SK-N-SH (cell line): ENCODE data around the gene MGST1. TPM values are rescaled to one million over a fixed set of nuclear protein-coding genes. Genes with fewer than 3 reads are reported as not detected.
"Not testable (repeated sequence)": the region's sequence is repeated elsewhere in the genome, so short reads cannot be mapped to it uniquely, and the experiment has no call there.

Experiments used
- CTCF ChIA-PET: fragments of 300-600, 350-600 bp; formaldehyde crosslinking; extraction: SDS; loops from one replicate; lab custom pipeline; 2021; lab: Yijun Ruan, JAX
- POLR2A ChIA-PET: fragments of 350-600 bp; sonication (Branson Sonifier 250); formaldehyde crosslinking; extraction: SDS; loops from one replicate; lab custom pipeline; 2020; ENCODE audit warnings: antibody characterized with exemption, inconsistent platforms; lab: Yijun Ruan, JAX
- DNase-seq: peaks from one replicate; pipeline ENCODE4 v3.0.0; 2012
- H2AFZ ChIP-seq: fragments of 200-600 bp; sonication (generic); 2 replicates; pipeline ENCODE4 v1.8.1; 2016; ENCODE audit warnings: antibody characterized with exemption, mild to moderate bottlenecking, low read depth
- H3F3A ChIP-seq: fragments of 200-600 bp; sonication (generic); replicated peaks from 2 replicates; pipeline ENCODE3; 2016; ENCODE audit warnings: antibody characterized with exemption, mild to moderate bottlenecking; ENCODE audit not compliant: insufficient read depth
- H3K27ac ChIP-seq, 2 experiments: fragments of 200-500 bp in 1 of 2; fragments of 200-600 bp in 1 of 2; sonication (Bioruptor generic) in 1 of 2; sonication (generic), shearing (Covaris generic) in 1 of 2; 2 replicates each; pipeline versions ENCODE4 v1.5.1 to v1.6.1; 2014 to 2016; ENCODE audit warnings: low read depth in 2 of 2, inconsistent platforms in 1 of 2, low read length in 1 of 2, mild to moderate bottlenecking in 1 of 2, mixed read lengths in 1 of 2
- H3K27me3 ChIP-seq: fragments of 200-600 bp; sonication (generic), shearing (Covaris generic); 2 replicates; pipeline ENCODE4 v1.6.1; 2016; ENCODE audit warnings: mixed run types; ENCODE audit not compliant: insufficient read depth
- H3K36me3 ChIP-seq, 2 experiments: fragments of 200-500 bp in 1 of 2; fragments of 200-600 bp in 1 of 2; sonication (Bioruptor generic) in 1 of 2; sonication (generic) in 1 of 2; replicated peaks in 1 of 2; 2 replicates each; pipeline versions ENCODE3 to v1.5.1; 2014 to 2016; ENCODE audit warnings: low read length in 1 of 2, mild to moderate bottlenecking in 1 of 2; ENCODE audit not compliant: insufficient read depth in 2 of 2, control insufficient read depth in 1 of 2
- H3K4me1 ChIP-seq, 2 experiments: fragments of 200-500 bp in 1 of 2; fragments of 200-600 bp in 1 of 2; sonication (Bioruptor generic) in 1 of 2; sonication (generic), shearing (Covaris generic) in 1 of 2; 2 replicates each; pipeline versions ENCODE4 v1.5.1 to v1.6.1; 2014 to 2016; ENCODE audit warnings: low read depth in 1 of 2, low read length in 1 of 2, mixed run types in 1 of 2; ENCODE audit not compliant: insufficient read depth in 2 of 2, control insufficient read depth in 1 of 2
- H3K4me2 ChIP-seq: fragments of 200-600 bp; sonication (generic), shearing (Covaris generic); 2 replicates; pipeline ENCODE4 v1.6.1; 2017; ENCODE audit warnings: mixed run types
- H3K4me3 ChIP-seq, 2 experiments: fragments of 200-500 bp in 1 of 2; fragments of 200-600 bp in 1 of 2; sonication (Bioruptor generic) in 1 of 2; sonication (generic), shearing (Covaris generic) in 1 of 2; 2 replicates each; pipeline versions ENCODE4 v1.5.1 to v1.8.1; 2014 to 2016; ENCODE audit warnings: low read depth in 2 of 2, inconsistent platforms in 1 of 2, low read length in 1 of 2, mild to moderate bottlenecking in 1 of 2, mixed read lengths in 1 of 2, moderate library complexity in 1 of 2
- H3K79me2 ChIP-seq: fragments of 200-600 bp; sonication (generic); 2 replicates; pipeline ENCODE4 v1.8.1; 2017; ENCODE audit warnings: mild to moderate bottlenecking; ENCODE audit not compliant: insufficient read depth
- H3K9ac ChIP-seq: fragments of 200-600 bp; sonication (generic); 2 replicates; pipeline ENCODE4 v1.6.1; 2017; ENCODE audit warnings: mixed run types
- H3K9me2 ChIP-seq: fragments of 200-600 bp; sonication (generic); 2 replicates; pipeline ENCODE4 v1.6.1; 2017; ENCODE audit warnings: mixed run types
- H3K9me3 ChIP-seq: fragments of 200-600 bp; sonication (generic); 2 replicates; pipeline ENCODE4 v1.6.1; 2017; ENCODE audit warnings: mixed run types, mild to moderate bottlenecking, moderate library complexity
- H4K20me1 ChIP-seq: fragments of 200-600 bp; sonication (generic); 2 replicates; pipeline ENCODE4 v1.6.1; 2017; ENCODE audit warnings: mild to moderate bottlenecking, mixed run types; ENCODE audit not compliant: insufficient read depth
- CHD2 ChIP-seq: fragments of 150-350 bp; IDR thresholded peaks from 2 replicates; pipeline ENCODE4 v1.6.1; 2018; ENCODE audit warnings: low read length; ENCODE audit not compliant: partially characterized antibody
- FOXJ3 ChIP-seq: sonication (generic); formaldehyde crosslinking; IDR thresholded peaks from 2 replicates; pipeline ENCODE4 v1.5.1; 2020; ENCODE audit warnings: mild to moderate bottlenecking, missing genetic modification reagents
- FOXM1 ChIP-seq: IDR thresholded peaks from 2 replicates; pipeline ENCODE4 v1.4.0; 2012; ENCODE audit warnings: low read depth, mild to moderate bottlenecking
- MEF2A ChIP-seq: IDR thresholded peaks from 2 replicates; pipeline ENCODE4 v1.4.0; 2012; ENCODE audit warnings: low read depth, borderline replicate concordance
- MXI1 ChIP-seq: IDR thresholded peaks from 2 replicates; pipeline ENCODE4 v1.6.1; 2012; ENCODE audit warnings: mild to moderate bottlenecking, low read depth, low read length, improper control_type of control experiment
- NFIC ChIP-seq: IDR thresholded peaks from 2 replicates; pipeline ENCODE4 v1.4.0; 2012; ENCODE audit warnings: borderline replicate concordance
- NRF1 ChIP-seq: IDR thresholded peaks from 2 replicates; pipeline ENCODE4 v1.6.1; 2012; ENCODE audit warnings: low read depth, mild to moderate bottlenecking, low read length
- POLR2AphosphoS5 ChIP-seq: IDR thresholded peaks from 2 replicates; pipeline ENCODE4 v1.6.1; 2012; ENCODE audit warnings: low read depth, low read length
- RAD21 ChIP-seq: IDR thresholded peaks from 2 replicates; pipeline ENCODE4 v1.6.1; 2012; ENCODE audit warnings: mild to moderate bottlenecking, low read length
- RCOR1 ChIP-seq: fragments of 150-350 bp; IDR thresholded peaks from 2 replicates; pipeline ENCODE4 v1.6.1; 2017; ENCODE audit warnings: antibody characterized with exemption, low read length
- RXRA ChIP-seq: IDR thresholded peaks from 2 replicates; pipeline ENCODE4 v1.4.0; 2012; ENCODE audit warnings: low read depth, mild to moderate bottlenecking, borderline replicate concordance
- SIN3A ChIP-seq: IDR thresholded peaks from 2 replicates; pipeline ENCODE4 v1.6.1; 2012; ENCODE audit warnings: low read depth, mild to moderate bottlenecking, low read length, moderate library complexity, borderline replicate concordance
- SMC3 ChIP-seq: IDR thresholded peaks from 2 replicates; pipeline ENCODE4 v1.6.1; 2012; ENCODE audit warnings: low read depth, low read length, improper control_type of control experiment
- TAF1 ChIP-seq: IDR thresholded peaks from 2 replicates; pipeline ENCODE4 v1.6.1; 2012; ENCODE audit warnings: low read depth, mild to moderate bottlenecking, low read length, moderate library complexity, borderline replicate concordance
- TCF12 ChIP-seq: IDR thresholded peaks from 2 replicates; pipeline ENCODE4 v1.4.0; 2012
- TEAD4 ChIP-seq: IDR thresholded peaks from 2 replicates; pipeline ENCODE4 v1.4.0; 2012; ENCODE audit warnings: mild to moderate bottlenecking, borderline replicate concordance; ENCODE audit not compliant: insufficient read depth
- WGBS: methylation state at CpG from one replicate; pipeline ENCODE4 v1.1.6; 2017; ENCODE audit warnings: low lambda C conversion rate; 5-methylcytosine and 5-hydroxymethylcytosine counted together
- polyA plus RNA-seq, 3 experiments: library from polyadenylated mRNA; depleted of rRNA; stranded (reverse); fragments of >200 nt; gene quantifications; 2 replicates each; pipeline ENCODE4 v1.2.3, GENCODE V29; 2012
- TF ChIP-seq, protein P1 (sequence below): IDR thresholded peaks from 2 replicates; pipeline ENCODE4 v1.4.0; 2012; ENCODE audit warnings: low read depth, borderline replicate concordance
- TF ChIP-seq, protein P2 (sequence below): IDR thresholded peaks from 2 replicates; pipeline ENCODE4 v1.4.0; 2012; ENCODE audit warnings: low read depth, borderline replicate concordance
- TF ChIP-seq, protein P3 (sequence below): IDR thresholded peaks from 2 replicates; pipeline ENCODE4; 2012
- TF ChIP-seq, protein P4 (sequence below): IDR thresholded peaks from 2 replicates; pipeline ENCODE4 v1.4.0; 2012; ENCODE audit warnings: low read depth

The MGST1 gene
- polyA plus RNA-seq, 1 of the 3 experiments (the other 2 are of a cell fraction), result 4.8 TPM

DNA sequence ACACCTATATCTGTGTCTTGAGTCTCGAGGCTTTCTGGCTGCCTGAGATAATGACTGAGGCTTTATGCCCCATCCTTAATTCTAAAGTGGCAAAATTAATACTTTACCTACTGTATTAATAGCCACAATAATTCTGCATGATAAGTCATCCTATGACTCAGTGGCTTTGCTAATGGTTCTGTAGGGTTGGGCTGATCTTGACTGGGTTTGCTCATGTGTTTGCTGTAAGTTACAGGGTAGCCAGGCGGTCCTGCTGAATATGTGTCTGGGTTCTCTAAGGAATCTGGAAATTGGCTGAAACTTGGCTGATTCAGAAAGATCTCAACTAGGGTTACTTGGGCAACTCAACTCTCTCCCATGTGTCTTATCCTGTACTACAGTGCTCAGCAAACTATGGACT, 21.7 kb downstream of the MGST1 start:
- no peaks in the 10 kb centered on the region for H3K27me3 ChIP-seq
- H3K4me2 ChIP-seq, result no peak overlapping the region
- H3F3A ChIP-seq, result no peaks in the 10 kb centered on the region
- no peak overlapping the region for H3K9ac ChIP-seq
- no peaks in the 10 kb centered on the region for H4K20me1 ChIP-seq
- no peak overlapping the region for H3K4me3 ChIP-seq
- ChIA-PET POLR2A (no interaction called here), CTCF (interaction anchor here (0.6 to 1.5 kb wide), 3 partner anchors 10 to 387 kb away, joined by 3 to 6 read pairs (median 4); no protein-coding TSS in a partner anchor)
- no peak overlapping the region for H2AFZ ChIP-seq
- WGBS, result 27% methylated on average over 2 of the region's 2 CpGs
- no peaks in the 10 kb centered on the region for H3K79me2 ChIP-seq
- no peaks in the 10 kb centered on the region for H3K9me3 ChIP-seq
- H3K4me1 ChIP-seq, result no peaks in the 10 kb centered on the region
- no peaks in the 10 kb centered on the region for H3K9me2 ChIP-seq
- no peak for TF ChIP-seq NRF1
- no peak for TF ChIP-seq SMC3
- no peaks in the 10 kb centered on the region for H3K36me3 ChIP-seq
- no peak overlapping the region for H3K27ac ChIP-seq
- DNase-seq, result no peak

DNA sequence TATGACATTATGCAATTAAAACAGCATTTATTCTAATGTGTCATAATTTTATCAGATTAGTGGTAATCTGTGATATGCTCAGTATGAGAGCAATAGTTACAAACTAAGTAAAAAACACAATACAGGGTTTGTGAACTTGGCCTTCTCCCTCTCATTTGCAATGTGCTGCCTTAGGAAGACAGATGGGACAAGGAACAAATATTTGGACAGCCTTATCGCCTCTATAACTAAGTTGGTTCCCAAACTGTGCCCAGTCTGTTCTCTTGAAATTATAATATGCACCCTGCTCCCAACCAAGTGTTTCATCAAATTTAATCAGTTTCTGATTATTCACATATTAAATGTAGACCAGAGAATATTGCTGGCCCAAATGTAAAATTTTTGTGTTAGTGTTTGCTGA, 22.7 kb downstream of the MGST1 start:
- H3K79me2 ChIP-seq, result no peaks in the 10 kb centered on the region
- CTCF ChIA-PET, result interaction anchor here (2.1 kb wide), 1 partner anchor 16 kb away, joined by 9 read pairs; no protein-coding TSS in a partner anchor

DNA sequence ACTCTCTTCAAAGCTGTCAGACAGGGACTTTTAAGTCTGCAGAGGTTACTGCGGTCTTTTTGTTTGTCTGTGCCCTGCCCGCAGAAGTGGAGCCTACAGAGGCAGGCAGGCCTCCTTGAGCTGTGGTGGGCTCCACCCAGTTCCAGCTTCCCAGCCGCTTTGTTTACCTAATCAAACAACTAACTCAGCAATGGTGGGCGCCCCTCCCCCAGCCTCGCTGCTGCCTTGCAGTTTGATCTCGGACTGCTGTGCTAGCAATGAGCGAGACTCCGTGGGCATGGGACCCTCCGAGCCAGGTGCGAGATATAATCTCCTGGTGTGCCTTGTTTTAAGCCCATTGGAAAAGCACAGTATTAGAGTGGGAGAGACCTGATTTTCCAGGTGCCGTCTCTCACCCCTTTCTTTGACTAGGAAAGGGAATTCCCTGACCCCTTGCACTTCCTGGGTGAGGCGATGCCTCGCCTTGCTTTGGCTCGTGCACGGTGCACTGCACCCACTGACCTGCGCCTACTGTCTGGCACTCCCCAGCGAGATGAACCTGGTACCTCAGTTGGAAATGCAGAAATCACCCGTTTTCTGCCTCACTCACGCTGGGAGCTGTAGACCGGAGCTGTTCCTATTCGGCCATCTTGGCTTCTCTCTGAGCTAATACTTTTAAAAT, 35.3 kb downstream of the MGST1 start:
- H3K27ac ChIP-seq, H3F3A ChIP-seq, H3K79me2 ChIP-seq, H3K4me3 ChIP-seq, DNase-seq, H3K9me2 ChIP-seq, H2AFZ ChIP-seq, POLR2A ChIA-PET, H3K27me3 ChIP-seq, H4K20me1 ChIP-seq, H3K9me3 ChIP-seq, H3K4me1 ChIP-seq, H3K9ac ChIP-seq, H3K36me3 ChIP-seq, H3K4me2 ChIP-seq: not testable (repeated sequence)
- CTCF ChIA-PET, result interaction anchor here (1.0 kb wide), 1 partner anchor 1259 kb away, joined by 3 read pairs; no protein-coding TSS in a partner anchor
- WGBS, result 51% methylated on average over 17 of the region's 21 CpGs

More for the DNA sequence above, 22.7 kb downstream of the MGST1 start:
- Histone ChIP-seq H2AFZ (no peak overlapping the region), H3K4me3 (no peak overlapping the region), H3K9me2 (no peaks in the 10 kb centered on the region), H3K36me3 (no peaks in the 10 kb centered on the region), H3K27me3 (no peaks in the 10 kb centered on the region), H4K20me1 (no peaks in the 10 kb centered on the region), H3K9ac (no peak overlapping the region), H3K4me2 (no peak overlapping the region), H3K27ac (no peak overlapping the region), H3K9me3 (no peaks in the 10 kb centered on the region), H3K4me1 (no peaks in the 10 kb centered on the region), H3F3A (no peaks in the 10 kb centered on the region)
- POLR2A ChIA-PET, result no interaction called here
- no peak for DNase-seq
- TF ChIP-seq MXI1 (no peak), SIN3A (no peak), TAF1 (no peak), FOXJ3 (CRISPR knock-in tag) (no peak), RAD21 (no peak), MEF2A (no peak), POLR2AphosphoS5 (no peak), RCOR1 (no peak), TEAD4 (no peak), CHD2 (no peak), TCF12 (no peak), NFIC (no peak), FOXM1 (no peak), RXRA (no peak)
- TF ChIP-seq, protein P1, sequence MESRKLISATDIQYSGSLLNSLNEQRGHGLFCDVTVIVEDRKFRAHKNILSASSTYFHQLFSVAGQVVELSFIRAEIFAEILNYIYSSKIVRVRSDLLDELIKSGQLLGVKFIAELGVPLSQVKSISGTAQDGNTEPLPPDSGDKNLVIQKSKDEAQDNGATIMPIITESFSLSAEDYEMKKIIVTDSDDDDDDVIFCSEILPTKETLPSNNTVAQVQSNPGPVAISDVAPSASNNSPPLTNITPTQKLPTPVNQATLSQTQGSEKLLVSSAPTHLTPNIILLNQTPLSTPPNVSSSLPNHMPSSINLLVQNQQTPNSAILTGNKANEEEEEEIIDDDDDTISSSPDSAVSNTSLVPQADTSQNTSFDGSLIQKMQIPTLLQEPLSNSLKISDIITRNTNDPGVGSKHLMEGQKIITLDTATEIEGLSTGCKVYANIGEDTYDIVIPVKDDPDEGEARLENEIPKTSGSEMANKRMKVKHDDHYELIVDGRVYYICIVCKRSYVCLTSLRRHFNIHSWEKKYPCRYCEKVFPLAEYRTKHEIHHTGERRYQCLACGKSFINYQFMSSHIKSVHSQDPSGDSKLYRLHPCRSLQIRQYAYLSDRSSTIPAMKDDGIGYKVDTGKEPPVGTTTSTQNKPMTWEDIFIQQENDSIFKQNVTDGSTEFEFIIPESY, result no peak
- TF ChIP-seq, protein P2, sequence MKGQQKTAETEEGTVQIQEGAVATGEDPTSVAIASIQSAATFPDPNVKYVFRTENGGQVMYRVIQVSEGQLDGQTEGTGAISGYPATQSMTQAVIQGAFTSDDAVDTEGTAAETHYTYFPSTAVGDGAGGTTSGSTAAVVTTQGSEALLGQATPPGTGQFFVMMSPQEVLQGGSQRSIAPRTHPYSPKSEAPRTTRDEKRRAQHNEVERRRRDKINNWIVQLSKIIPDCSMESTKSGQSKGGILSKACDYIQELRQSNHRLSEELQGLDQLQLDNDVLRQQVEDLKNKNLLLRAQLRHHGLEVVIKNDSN, result no peak
- TF ChIP-seq, protein P3, sequence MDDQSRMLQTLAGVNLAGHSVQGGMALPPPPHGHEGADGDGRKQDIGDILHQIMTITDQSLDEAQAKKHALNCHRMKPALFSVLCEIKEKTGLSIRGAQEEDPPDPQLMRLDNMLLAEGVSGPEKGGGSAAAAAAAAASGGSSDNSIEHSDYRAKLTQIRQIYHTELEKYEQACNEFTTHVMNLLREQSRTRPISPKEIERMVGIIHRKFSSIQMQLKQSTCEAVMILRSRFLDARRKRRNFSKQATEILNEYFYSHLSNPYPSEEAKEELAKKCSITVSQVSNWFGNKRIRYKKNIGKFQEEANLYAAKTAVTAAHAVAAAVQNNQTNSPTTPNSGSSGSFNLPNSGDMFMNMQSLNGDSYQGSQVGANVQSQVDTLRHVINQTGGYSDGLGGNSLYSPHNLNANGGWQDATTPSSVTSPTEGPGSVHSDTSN, result no peak
- TF ChIP-seq, protein P4, sequence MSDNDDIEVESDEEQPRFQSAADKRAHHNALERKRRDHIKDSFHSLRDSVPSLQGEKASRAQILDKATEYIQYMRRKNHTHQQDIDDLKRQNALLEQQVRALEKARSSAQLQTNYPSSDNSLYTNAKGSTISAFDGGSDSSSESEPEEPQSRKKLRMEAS, result no peak
- 45% methylated on average over 1 of the region's 1 CpG for WGBS
